Caco-2 (cell line): ENCODE data around the gene RFTN1. TPM values are rescaled to one million over a fixed set of nuclear protein-coding genes. Genes with fewer than 3 reads are reported as not detected.

Source experiments
- BruUV-seq: library from RNA; stranded (reverse); fragments of 400-500 nt; replicated peaks from 2 replicates; lab custom pipeline; 2021; lab: Mats Ljungman, UMichigan
- CTCF ChIA-PET: fragments of 300-600 bp; sonication (Branson Sonifier 250); formaldehyde crosslinking; loops from one replicate; lab custom pipeline; 2022; ENCODE audit warnings: antibody characterized with exemption; lab: Charles Lee
- POLR2A ChIA-PET: fragments of 300-600 bp; sonication (Branson Sonifier 250); formaldehyde crosslinking; loops from one replicate; lab custom pipeline; 2022; ENCODE audit warnings: antibody characterized with exemption; lab: Charles Lee
- DNase-seq, 2 experiments: peaks; one replicate each; pipeline versions ENCODE4 v3.0.0 to v3.0.0-alpha.2; 2020 to 2022
- H3K27me3 ChIP-seq: replicated peaks from 2 replicates; pipeline ENCODE4 v1.6.0; 2011; ENCODE audit warnings: low read length; ENCODE audit not compliant: control insufficient read depth, insufficient read depth
- H3K36me3 ChIP-seq: 2 replicates; pipeline ENCODE4 v1.5.1; 2011; ENCODE audit warnings: low read length; ENCODE audit not compliant: control insufficient read depth, insufficient read depth
- H3K4me1 ChIP-seq: fragments of 250-450 bp; sonication (Bioruptor Pico); 2 replicates; pipeline ENCODE4 v1.5.1; 2020; ENCODE audit warnings: mild to moderate bottlenecking
- H3K4me3 ChIP-seq: 2 replicates; pipeline ENCODE4 v1.5.1; 2011; ENCODE audit warnings: low read depth, mild to moderate bottlenecking, control low read depth, low read length
- H3K9me3 ChIP-seq: fragments of 250-450 bp; sonication (Bioruptor Pico); 2 replicates; pipeline ENCODE4 v1.5.1; 2020; ENCODE audit warnings: mild to moderate bottlenecking, moderate library complexity
- H3K27ac Mint-ChIP-seq: one replicate; pipeline ENCODE4 v1.8.0; 2022; ENCODE audit warnings: mixed read lengths; ENCODE audit not compliant: unreplicated experiment
- H3K27me3 Mint-ChIP-seq: one replicate; pipeline ENCODE4 v1.8.0; 2022; ENCODE audit warnings: mixed read lengths; ENCODE audit not compliant: insufficient read depth, unreplicated experiment
- H3K36me3 Mint-ChIP-seq: one replicate; pipeline ENCODE4 v1.8.0; 2022; ENCODE audit warnings: mild to moderate bottlenecking, mixed read lengths; ENCODE audit not compliant: insufficient read depth, unreplicated experiment
- H3K4me1 Mint-ChIP-seq: one replicate; pipeline ENCODE4 v1.8.0; 2022; ENCODE audit warnings: low read depth, mixed read lengths; ENCODE audit not compliant: unreplicated experiment
- H3K4me3 Mint-ChIP-seq: one replicate; pipeline ENCODE4 v1.8.0; 2022; ENCODE audit warnings: mild to moderate bottlenecking, moderate library complexity, mixed read lengths; ENCODE audit not compliant: unreplicated experiment
- H3K9me3 Mint-ChIP-seq: one replicate; pipeline ENCODE4 v1.8.0; 2022; ENCODE audit warnings: mixed read lengths; ENCODE audit not compliant: unreplicated experiment
- CTCF ChIP-seq, 2 experiments: fragments of 200-600 bp in 1 of 2; IDR thresholded peaks; 1 replicate in 1 of 2; 2 replicates in 1 of 2; pipeline versions ENCODE4 v1.5.1 to v1.8.0; 2011 to 2022; ENCODE audit warnings: antibody characterized with exemption in 1 of 2, control low read depth in 1 of 2, inconsistent platforms in 1 of 2, low read depth in 1 of 2, low read length in 1 of 2, mild to moderate bottlenecking in 1 of 2, moderate library complexity in 1 of 2; ENCODE audit not compliant: insufficient read depth in 1 of 2, severe bottlenecking in 1 of 2, unreplicated experiment in 1 of 2
- intact Hi-C: fragments of 100-400 bp; cut with micrococcal nuclease; formaldehyde crosslinking; loops from one replicate; pipeline ENCODE4 v1.10.0; 2022; ENCODE audit not compliant: unreplicated experiment
- total RNA-seq: library from RNA; stranded (reverse); gene quantifications from 2 replicates; pipeline ENCODE4 v1.2.3, GENCODE V29; 2022

Gene RFTN1
- total RNA-seq, 1 experiment from 2014 or later, result 10.2 TPM

GRCh38 chr3:16317561-16317945 is 195.9 kb downstream of the RFTN1 start:
- CTCF ChIA-PET, result no interaction called here
- no peak for TF ChIP-seq CTCF (IDR thresholded peaks at IDR 0.05; ENCODE audit: insufficient read depth in 1 of 2, low read depth in 1 of 2, low read length in 1 of 2, severe bottlenecking in 1 of 2, unreplicated experiment in 1 of 2)
- Mint-ChIP-seq H3K36me3 (peaks cover 25% of the 10 kb centered on the region), H3K4me1 (no peaks in the 10 kb centered on the region), H3K4me3 (no peak overlapping the region), H3K27ac (peak overlapping the region; percentile 49), H3K27me3 (no peaks in the 10 kb centered on the region), H3K9me3 (no peaks in the 10 kb centered on the region)
- DNase-seq, result no peak
- Histone ChIP-seq H3K4me3 (no peak overlapping the region), H3K27me3 (no peaks in the 10 kb centered on the region), H3K4me1 (peaks cover 22% of the 10 kb centered on the region), H3K36me3 (peaks cover 2% of the 10 kb centered on the region), H3K9me3 (no peaks in the 10 kb centered on the region)
- BruUV-seq, result no TSS peak
- intact Hi-C loops, result no loop called here
- POLR2A ChIA-PET, result no interaction called here

- H3K9me3 ChIP-seq, result no peaks in the 10 kb centered on the region
- no peaks in the 10 kb centered on the region for H3K4me1 Mint-ChIP-seq
- BruUV-seq, result no TSS peak
- H3K9me3 Mint-ChIP-seq, result no peaks in the 10 kb centered on the region
- H3K36me3 ChIP-seq, result peaks cover 4% of the 10 kb centered on the region
- no peak for DNase-seq
- no peak for TF ChIP-seq CTCF (IDR thresholded peaks at IDR 0.05; ENCODE audit: insufficient read depth in 1 of 2, low read depth in 1 of 2, low read length in 1 of 2, severe bottlenecking in 1 of 2, unreplicated experiment in 1 of 2)
- H3K4me3 Mint-ChIP-seq, result no peak overlapping the region
- H3K27me3 Mint-ChIP-seq, result no peaks in the 10 kb centered on the region
- H3K36me3 Mint-ChIP-seq, result peaks cover 25% of the 10 kb centered on the region
- no peak overlapping the region for H3K4me3 ChIP-seq
- H3K4me1 ChIP-seq, result peaks cover 22% of the 10 kb centered on the region
- ChIA-PET CTCF (no interaction called here), POLR2A (no interaction called here)
- no peak overlapping the region for H3K27ac Mint-ChIP-seq
- H3K27me3 ChIP-seq, result no peaks in the 10 kb centered on the region
- intact Hi-C loops, result no loop called here
Measured at GRCh38 chr3:16316847-16317560, 196.5 kb downstream of the RFTN1 start.

- no peaks in the 10 kb centered on the region for H3K4me1 Mint-ChIP-seq
- peaks cover 22% of the 10 kb centered on the region for H3K4me1 ChIP-seq
- no peaks in the 10 kb centered on the region for H3K9me3 ChIP-seq
- BruUV-seq, result no TSS peak
- ChIA-PET CTCF (no interaction called here), POLR2A (no interaction called here)
- H3K36me3 Mint-ChIP-seq, result peaks cover 25% of the 10 kb centered on the region
- H3K27me3 Mint-ChIP-seq, result no peaks in the 10 kb centered on the region
- no peak for DNase-seq
- H3K9me3 Mint-ChIP-seq, result no peaks in the 10 kb centered on the region
- H3K27me3 ChIP-seq, result no peaks in the 10 kb centered on the region
- no peak overlapping the region for H3K27ac Mint-ChIP-seq
- no peak overlapping the region for H3K4me3 ChIP-seq
- intact Hi-C loops, result no loop called here
- no peak overlapping the region for H3K4me3 Mint-ChIP-seq
- H3K36me3 ChIP-seq, result peaks cover 4% of the 10 kb centered on the region
- TF ChIP-seq CTCF (IDR thresholded peaks at IDR 0.05; ENCODE audit: insufficient read depth in 1 of 2, low read depth in 1 of 2, low read length in 1 of 2, severe bottlenecking in 1 of 2, unreplicated experiment in 1 of 2), result no peak
Measured at GRCh38 chr3:16316396-16316795, 197.1 kb downstream of the RFTN1 start.
